CD4-positive, alpha-beta T cell treated with Interleukin-21 for 1 hour (primary cell): ENCODE results near the gene PHGDH.
"Not testable (repeated sequence)": the region's sequence is repeated elsewhere in the genome, so short reads cannot be mapped to it uniquely, and the experiment has no call there.

ENCODE experiments used
- DNase-seq: peaks from one replicate; pipeline ENCODE4 v3.0.0-alpha.2; 2020

Gene PHGDH

GRCh38 chr1:119701659-119702058 lies 10.1 kb upstream of the PHGDH start:
- DNase-seq = no peak

- DNase-seq = no peak
Measured at GRCh38 chr1:119702384-119702783, 9.3 kb upstream of the PHGDH start.

- no peak for DNase-seq
Measured at GRCh38 chr1:119703666-119704450, 7.9 kb upstream of the PHGDH start.

- DNase-seq = not testable (repeated sequence)
Measured at GRCh38 chr1:119706599-119706998, 5.1 kb upstream of the PHGDH start.

GRCh38 chr1:119711356-119711803 lies 354 bp upstream of the PHGDH start:
- DNase-seq = not testable (repeated sequence)

- no peak for DNase-seq
Measured at GRCh38 chr1:119712342-119713038, 756 bp downstream of the PHGDH start.

- no peak for DNase-seq
Measured at GRCh38 chr1:119713039-119713748, 1.5 kb downstream of the PHGDH start.

GRCh38 chr1:119713749-119714456 lies 2.2 kb downstream of the PHGDH start:
- no peak for DNase-seq

- no peak for DNase-seq
Measured at GRCh38 chr1:119714583-119714982, 2.8 kb downstream of the PHGDH start.

GRCh38 chr1:119715542-119715941 lies 3.8 kb downstream of the PHGDH start:
- DNase-seq = no peak

- DNase-seq = no peak
Measured at GRCh38 chr1:119718409-119718808, 6.7 kb downstream of the PHGDH start.

- no peak for DNase-seq
Measured at GRCh38 chr1:119718972-119719371, 7.2 kb downstream of the PHGDH start.

GRCh38 chr1:119720866-119721440 lies 9.2 kb downstream of the PHGDH start:
- DNase-seq = no peak

GRCh38 chr1:119721896-119722295 lies 10.2 kb downstream of the PHGDH start:
- no peak for DNase-seq

- no peak for DNase-seq
Measured at GRCh38 chr1:119724611-119725218, 13.0 kb downstream of the PHGDH start.

GRCh38 chr1:119725626-119726025 lies 13.9 kb downstream of the PHGDH start:
- no peak for DNase-seq

GRCh38 chr1:119727991-119728390 lies 16.3 kb downstream of the PHGDH start:
- no peak for DNase-seq

- DNase-seq = no peak
Measured at GRCh38 chr1:119729044-119729443, 17.3 kb downstream of the PHGDH start.

GRCh38 chr1:119731060-119731459 lies 19.3 kb downstream of the PHGDH start:
- no peak for DNase-seq

GRCh38 chr1:119731741-119732430 lies 20.2 kb downstream of the PHGDH start:
- DNase-seq = no peak

GRCh38 chr1:119732465-119733168 lies 20.9 kb downstream of the PHGDH start:
- no peak for DNase-seq
